IPS-15b (cell line): ENCODE results near the gene HSF4.

Source experiments
- H3K27me3 ChIP-seq: one replicate; pipeline ENCODE4 v1.6.1; 2013; ENCODE audit warnings: low read length; ENCODE audit not compliant: control insufficient read depth, insufficient read depth
- H3K36me3 ChIP-seq: one replicate; pipeline ENCODE4 v1.6.1; 2013; ENCODE audit warnings: low read length; ENCODE audit not compliant: control insufficient read depth, insufficient read depth
- H3K4me1 ChIP-seq: one replicate; pipeline ENCODE4 v1.6.1; 2013; ENCODE audit warnings: mild to moderate bottlenecking, low read length; ENCODE audit not compliant: control insufficient read depth, insufficient read depth
- H3K4me3 ChIP-seq: one replicate; pipeline ENCODE4 v1.5.1; 2013; ENCODE audit warnings: low read depth, low read length
- H3K9ac ChIP-seq: one replicate; pipeline ENCODE4 v1.6.1; 2013; ENCODE audit warnings: low read depth, mild to moderate bottlenecking, low read length
- H3K9me3 ChIP-seq: one replicate; pipeline ENCODE4 v1.6.1; 2013; ENCODE audit warnings: mild to moderate bottlenecking, low read length; ENCODE audit not compliant: control insufficient read depth, insufficient read depth

The HSF4 gene

GRCh38 chr16:67191411-67191994 lies 27.0 kb downstream of the HSF4 start:
- peaks cover 4% of the 10 kb centered on the region for H3K27me3 ChIP-seq
- peaks cover 34% of the 10 kb centered on the region for H3K36me3 ChIP-seq
- peaks cover 3% of the 10 kb centered on the region for H3K4me1 ChIP-seq
- no peaks in the 10 kb centered on the region for H3K9me3 ChIP-seq
- H3K9ac ChIP-seq = no peak overlapping the region
- H3K4me3 ChIP-seq = peak overlapping the region; percentile 97

DNA sequence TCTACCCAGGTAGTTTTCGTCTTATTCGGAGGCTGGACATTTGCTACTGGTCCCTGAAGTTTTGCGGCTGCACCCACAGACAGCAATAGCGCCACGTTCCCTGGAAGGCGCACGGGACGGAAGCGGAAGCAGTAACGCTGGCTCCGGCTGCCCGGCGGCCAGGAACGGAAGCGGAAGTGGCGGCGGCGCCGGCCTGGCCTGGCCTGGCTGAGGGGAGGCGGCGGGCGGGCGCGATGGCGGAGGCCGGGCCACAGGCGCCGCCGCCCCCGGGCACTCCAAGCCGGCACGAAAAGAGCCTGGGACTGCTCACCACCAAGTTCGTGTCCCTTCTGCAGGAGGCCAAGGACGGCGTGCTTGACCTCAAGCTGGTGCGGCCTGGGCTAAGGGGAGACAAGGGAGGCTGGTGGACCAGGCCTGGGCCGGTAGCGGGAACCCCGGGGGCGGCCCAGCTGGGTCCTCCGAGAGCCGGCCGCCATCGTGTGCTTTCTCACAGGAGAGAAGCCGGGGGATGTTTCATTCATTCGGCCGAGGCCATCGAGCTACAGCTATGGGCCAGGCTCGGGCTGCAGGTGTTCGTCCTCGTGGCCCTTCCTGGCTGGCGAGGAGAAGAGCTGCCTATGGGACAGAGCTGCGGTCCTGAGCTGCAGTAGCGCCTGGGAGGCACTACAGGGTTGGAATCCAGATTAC lies 27.6 kb downstream of the HSF4 start, which contains the start of gene E2F4:
E2F4 (plus strand) TSS at position 161 of the 687 bp plus-strand sequence; CDS start at position 234, 73 bp downstream.
- H3K4me1 ChIP-seq = peaks cover 3% of the 10 kb centered on the region
- H3K9me3 ChIP-seq = no peaks in the 10 kb centered on the region
- H3K36me3 ChIP-seq = peaks cover 41% of the 10 kb centered on the region
- peak within 1 kb of the TSS; percentile 79 for H3K9ac ChIP-seq
- H3K27me3 ChIP-seq = no peaks in the 10 kb centered on the region
- peak within 1 kb of the TSS; percentile 97 for H3K4me3 ChIP-seq

DNA sequence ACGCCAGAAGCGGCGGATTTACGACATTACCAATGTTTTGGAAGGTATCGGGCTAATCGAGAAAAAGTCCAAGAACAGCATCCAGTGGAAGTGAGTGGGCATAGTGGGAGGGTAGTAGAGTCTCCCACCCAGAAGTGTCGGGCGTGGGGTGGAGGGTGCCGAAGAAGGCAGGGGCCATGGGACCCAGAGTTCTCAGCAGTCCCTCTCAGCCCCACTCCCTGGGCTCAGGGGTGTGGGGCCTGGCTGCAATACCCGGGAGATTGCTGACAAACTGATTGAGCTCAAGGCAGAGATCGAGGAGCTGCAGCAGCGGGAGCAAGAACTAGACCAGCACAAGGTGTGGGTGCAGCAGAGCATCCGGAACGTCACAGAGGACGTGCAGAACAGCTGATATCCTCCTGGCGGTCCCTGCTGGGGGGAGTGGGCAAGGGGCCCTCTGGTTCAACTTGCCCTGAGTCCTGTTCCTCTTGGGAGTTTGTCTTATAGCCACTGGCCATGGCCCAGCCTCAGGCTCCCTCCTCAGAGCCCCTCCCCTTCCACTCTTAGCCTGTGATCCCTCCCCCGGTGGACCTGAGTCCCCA lies 28.3 kb downstream of the HSF4 start:
- peaks cover 3% of the 10 kb centered on the region for H3K4me1 ChIP-seq
- peak overlapping the region; percentile 79 for H3K9ac ChIP-seq
- peak overlapping the region; percentile 97 for H3K4me3 ChIP-seq
- peaks cover 47% of the 10 kb centered on the region for H3K36me3 ChIP-seq
- H3K27me3 ChIP-seq = no peaks in the 10 kb centered on the region
- H3K9me3 ChIP-seq = no peaks in the 10 kb centered on the region

- H3K4me1 ChIP-seq = peaks cover 3% of the 10 kb centered on the region
- no peaks in the 10 kb centered on the region for H3K27me3 ChIP-seq
- H3K9ac ChIP-seq = no peak overlapping the region
- peak overlapping the region; percentile 97 for H3K4me3 ChIP-seq
- no peaks in the 10 kb centered on the region for H3K9me3 ChIP-seq
- peaks cover 53% of the 10 kb centered on the region for H3K36me3 ChIP-seq
Observed at GRCh38 chr16:67193536-67193935, 29.0 kb downstream of the HSF4 start.

DNA sequence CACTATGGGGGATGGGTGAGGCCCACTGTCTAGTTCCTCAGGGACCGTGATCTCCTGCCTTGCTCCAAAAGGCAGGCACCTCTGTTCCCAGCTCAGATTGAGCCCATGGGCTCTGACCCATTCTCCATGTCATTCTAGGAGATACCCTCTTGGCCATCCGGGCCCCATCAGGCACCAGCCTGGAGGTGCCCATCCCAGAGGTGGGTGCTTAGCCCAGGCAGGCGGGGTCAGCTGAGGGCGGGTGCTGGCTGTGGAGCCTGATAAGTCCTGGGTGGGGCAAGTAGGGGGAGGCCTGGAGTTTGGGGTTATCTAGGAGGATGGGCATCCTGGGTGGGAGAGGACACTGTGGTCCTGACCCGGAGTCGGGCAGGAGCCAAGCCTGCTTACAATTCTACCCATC lies 29.7 kb downstream of the HSF4 start:
- no peaks in the 10 kb centered on the region for H3K9me3 ChIP-seq
- H3K36me3 ChIP-seq = peaks cover 53% of the 10 kb centered on the region
- H3K4me3 ChIP-seq = no peak overlapping the region
- no peaks in the 10 kb centered on the region for H3K27me3 ChIP-seq
- peaks cover 5% of the 10 kb centered on the region for H3K4me1 ChIP-seq
- no peak overlapping the region for H3K9ac ChIP-seq

DNA sequence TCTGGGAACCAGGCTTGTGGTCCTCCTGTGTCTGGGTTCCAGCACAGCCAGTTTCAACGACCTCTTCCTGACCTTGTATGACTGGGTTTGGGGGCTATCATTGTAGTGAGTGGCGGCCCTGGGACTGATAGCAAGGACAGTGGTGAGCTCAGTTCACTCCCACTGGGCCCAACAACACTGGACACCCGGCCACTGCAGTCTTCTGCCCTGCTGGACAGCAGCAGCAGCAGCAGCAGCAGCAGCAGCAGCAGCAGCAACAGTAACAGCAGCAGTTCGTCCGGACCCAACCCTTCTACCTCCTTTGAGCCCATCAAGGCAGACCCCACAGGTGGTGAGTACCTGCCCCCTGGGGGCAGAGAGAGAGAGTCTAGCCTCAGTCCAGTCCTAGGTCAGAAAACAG lies 31.1 kb downstream of the HSF4 start:
- Histone ChIP-seq H3K27me3 (no peaks in the 10 kb centered on the region), H3K4me1 (peaks cover 7% of the 10 kb centered on the region), H3K9me3 (no peaks in the 10 kb centered on the region), H3K4me3 (no peak overlapping the region), H3K36me3 (peaks cover 53% of the 10 kb centered on the region), H3K9ac (no peak overlapping the region)

- no peaks in the 10 kb centered on the region for H3K27me3 ChIP-seq
- peaks cover 53% of the 10 kb centered on the region for H3K36me3 ChIP-seq
- H3K9me3 ChIP-seq = no peaks in the 10 kb centered on the region
- H3K9ac ChIP-seq = no peak overlapping the region
- no peak overlapping the region for H3K4me3 ChIP-seq
- peaks cover 7% of the 10 kb centered on the region for H3K4me1 ChIP-seq
Observed at GRCh38 chr16:67196881-67197280, 32.3 kb downstream of the HSF4 start.

- peaks cover 58% of the 10 kb centered on the region for H3K36me3 ChIP-seq
- H3K27me3 ChIP-seq = no peaks in the 10 kb centered on the region
- H3K4me1 ChIP-seq = peaks cover 7% of the 10 kb centered on the region
- no peak overlapping the region for H3K4me3 ChIP-seq
- H3K9ac ChIP-seq = no peak overlapping the region
- no peaks in the 10 kb centered on the region for H3K9me3 ChIP-seq
Observed at GRCh38 chr16:67197704-67198103, 33.2 kb downstream of the HSF4 start.

- Histone ChIP-seq H3K27me3 (no peaks in the 10 kb centered on the region), H3K9me3 (no peaks in the 10 kb centered on the region), H3K36me3 (peaks cover 55% of the 10 kb centered on the region), H3K4me1 (peaks cover 5% of the 10 kb centered on the region), H3K9ac (no peak overlapping the region), H3K4me3 (peak overlapping the region; percentile 18)
Observed at GRCh38 chr16:67198238-67198734, 33.7 kb downstream of the HSF4 start.

DNA sequence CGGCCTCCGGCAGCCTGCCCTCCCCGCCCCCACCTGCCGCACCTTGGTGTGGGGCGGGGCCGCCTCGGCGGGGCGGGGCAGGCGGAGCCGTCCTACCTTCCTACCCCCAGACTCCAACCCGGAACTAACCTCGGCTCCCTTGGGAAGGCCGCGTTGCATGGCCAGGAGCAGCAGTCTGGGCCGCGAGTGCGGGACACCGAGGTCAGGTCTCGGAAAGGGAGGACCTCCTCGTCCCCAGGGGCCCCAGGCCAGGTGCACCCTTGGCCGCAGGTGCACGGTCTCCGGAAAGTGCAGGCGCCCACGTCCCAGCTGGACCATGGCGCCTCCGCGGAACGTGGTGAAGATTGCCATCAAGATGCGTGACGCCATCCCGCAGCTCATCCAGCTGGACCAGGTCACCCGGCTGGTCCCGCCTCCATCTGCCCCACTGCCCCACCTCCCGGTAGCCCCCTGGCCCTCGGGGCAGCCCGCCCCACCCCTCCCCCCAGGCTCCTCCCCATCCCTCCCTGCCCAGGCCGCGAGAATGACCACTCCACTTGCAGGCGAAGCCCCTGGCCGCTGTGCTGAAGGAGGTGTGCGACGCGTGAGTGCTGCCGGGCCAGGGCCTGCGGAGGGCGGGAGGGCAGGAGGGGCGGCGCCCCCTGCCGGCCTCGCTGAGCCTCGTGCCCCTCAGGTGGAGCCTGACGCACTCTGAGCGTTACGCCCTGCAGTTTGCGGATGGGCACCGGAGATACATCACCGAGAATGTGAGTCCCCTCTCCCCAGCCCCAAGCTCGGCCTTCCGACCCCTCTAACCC lies 34.7 kb downstream of the HSF4 start, which contains the start of gene ELMO3:
ELMO3 (plus strand) TSS at position 121 of the 797 bp plus-strand sequence; CDS start at position 317, 196 bp downstream.
- H3K9me3 ChIP-seq = no peaks in the 10 kb centered on the region
- no peak within 1 kb of the TSS for H3K9ac ChIP-seq
- H3K36me3 ChIP-seq = peaks cover 50% of the 10 kb centered on the region
- H3K4me3 ChIP-seq = peak within 1 kb of the TSS; percentile 84
- H3K27me3 ChIP-seq = no peaks in the 10 kb centered on the region
- peaks cover 4% of the 10 kb centered on the region for H3K4me1 ChIP-seq

DNA sequence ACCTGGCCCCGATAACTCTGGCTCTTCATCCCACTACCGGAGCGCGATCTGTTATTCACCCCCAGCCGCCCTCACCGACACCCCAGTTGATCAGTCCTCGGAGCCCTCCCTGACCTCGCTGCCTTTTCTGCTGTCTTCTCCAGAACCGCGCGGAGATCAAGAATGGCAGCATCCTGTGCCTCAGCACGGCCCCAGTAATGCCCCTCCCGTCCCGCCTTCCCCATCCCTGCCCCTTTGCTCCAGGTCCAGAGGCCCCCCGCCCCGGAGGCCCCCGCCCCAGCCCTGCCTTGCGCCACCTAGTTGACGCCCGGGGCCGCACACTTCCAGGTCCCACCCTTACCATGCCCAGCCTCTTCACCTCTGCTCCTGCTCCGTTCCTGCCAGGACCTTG lies 35.3 kb downstream of the HSF4 start:
- Histone ChIP-seq H3K4me3 (peak overlapping the region; percentile 75), H3K9me3 (no peaks in the 10 kb centered on the region), H3K4me1 (peaks cover 4% of the 10 kb centered on the region), H3K9ac (no peak overlapping the region), H3K27me3 (no peaks in the 10 kb centered on the region), H3K36me3 (peaks cover 46% of the 10 kb centered on the region)
